ENCODE data around the gene LARP1B. TPM values are rescaled to one million over a fixed set of nuclear protein-coding genes. Genes with fewer than 3 reads are reported as not detected.
"Not testable (repeated sequence)": the region's sequence is repeated elsewhere in the genome, so short reads cannot be mapped to it uniquely, and the experiment has no call there.

LARP1B gene
- total RNA-seq, 2 experiments from 2014 or later, result 22.1 to 26.0 TPM

- Mint-ChIP-seq H3K9me3 (ENCODE audit: low read depth) (no peaks in the 10 kb centered on the region), H3K4me3 (no peak overlapping the region), H3K36me3 (ENCODE audit: low read depth) (no peaks in the 10 kb centered on the region), H3K4me1 (no peaks in the 10 kb centered on the region), H3K27ac (no peak overlapping the region), H3K27me3 (peaks cover 22% of the 10 kb centered on the region)
- DNase-seq (no peak), ATAC-seq (no peak)
- ChIA-PET CTCF (no interaction called here), POLR2A (no interaction called here)
- intact Hi-C loops (cut with DNase I, micrococcal nuclease), result no loop called here
These were observed 195.4 kb downstream of the LARP1B start for GRCh38 chr4:128256539-128256938.

- H3K4me3 Mint-ChIP-seq; intact Hi-C loops (cut with DNase I, micrococcal nuclease); CTCF ChIA-PET: not testable (repeated sequence)
These were observed 197.1 kb downstream of the LARP1B start for GRCh38 chr4:128258166-128258565.

DNA sequence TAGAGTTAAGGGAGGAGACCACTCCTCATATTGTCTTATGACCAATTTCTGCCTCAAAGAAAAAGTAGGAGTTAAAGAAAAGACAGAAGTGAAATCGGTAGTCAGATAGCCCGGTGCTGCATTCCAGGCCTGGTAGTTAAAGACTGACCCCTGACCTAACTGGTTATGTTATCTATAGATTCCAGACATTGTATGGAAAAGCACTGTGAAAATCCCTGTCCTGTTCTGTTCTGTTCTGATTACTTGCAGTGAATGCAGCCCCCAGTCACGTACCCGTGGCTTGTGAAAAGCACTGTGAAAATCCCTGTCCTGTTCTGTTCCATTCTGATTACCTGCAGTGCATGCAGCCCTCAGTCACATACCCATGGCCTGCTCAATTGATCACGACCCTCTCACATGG lies 198.8 kb downstream of the LARP1B start:
- H3K4me1 Mint-ChIP-seq; DNase-seq; H3K36me3 Mint-ChIP-seq (ENCODE audit: low read depth); H3K9me3 Mint-ChIP-seq (ENCODE audit: low read depth); H3K4me3 Mint-ChIP-seq; POLR2A ChIA-PET; ATAC-seq; intact Hi-C loops (cut with DNase I, micrococcal nuclease); CTCF ChIA-PET; H3K27ac Mint-ChIP-seq: not testable (repeated sequence)
- peaks cover 12% of the 10 kb centered on the region for H3K27me3 Mint-ChIP-seq

More at GRCh38 chr4:128258166-128258565, 197.1 kb downstream of the LARP1B start:
- H3K36me3 Mint-ChIP-seq (ENCODE audit: low read depth); H3K9me3 Mint-ChIP-seq (ENCODE audit: low read depth); POLR2A ChIA-PET; ATAC-seq; H3K4me1 Mint-ChIP-seq; DNase-seq; H3K27ac Mint-ChIP-seq: not testable (repeated sequence)
- peaks cover 21% of the 10 kb centered on the region for H3K27me3 Mint-ChIP-seq

Other genes starting within 250 kb of the LARP1B start
- 10 to 100 TPM; 44.4 to 52.3 TPM for gene PLK4, start 180.4 kb upstream of the LARP1B start, total RNA-seq
- gene MFSD8, start 96.1 kb upstream of the LARP1B start, total RNA-seq, result 10 to 100 TPM; 10.2 to 13.8 TPM
- gene ABHD18, start 95.9 kb upstream of the LARP1B start, total RNA-seq, result 10 to 100 TPM; 23.5 to 24.2 TPM
- gene PGRMC2, start 226.5 kb downstream of the LARP1B start, total RNA-seq, result 10 to 100 TPM; 38.5 to 48.1 TPM

All from activated CD4-positive, alpha-beta T cell treated with anti-CD3 and anti-CD28 coated beads for 36 hours (primary cell).